ENCODE results near the gene FRY. TPM values are rescaled to one million over a fixed set of nuclear protein-coding genes. Genes with fewer than 3 reads are reported as not detected.

Gene FRY
- total and polyA plus RNA-seq, 2 of the 13 experiments (the other 11 are each of a cell fraction or from before 2014, with no cell fraction given) = 8.2 to 13.1 TPM

GRCh38 chr13:32266130-32266529 lies 234.6 kb downstream of the FRY start (continued):
- TF ChIP-seq ZNF710 (CRISPR knock-in tag; IDR thresholded peaks at IDR 0.05; ENCODE audit: borderline replicate concordance) (peak; percentile 69), RNF219 (CRISPR knock-in tag; IDR thresholded peaks at IDR 0.05) (no peak), HOXA7 (CRISPR knock-in tag; IDR thresholded peaks at IDR 0.05) (no peak), TRAFD1 (CRISPR knock-in tag; IDR thresholded peaks at IDR 0.05; ENCODE audit: borderline replicate concordance) (no peak), TEF (CRISPR knock-in tag; IDR thresholded peaks at IDR 0.05) (no peak), AHDC1 (CRISPR knock-in tag; IDR thresholded peaks at IDR 0.05; ENCODE audit: borderline replicate concordance) (0 out of 2 replicates have a peak, but pooled peaks have one; percentile 6), RBAK (CRISPR knock-in tag; IDR thresholded peaks at IDR 0.05) (no peak), ISL2 (CRISPR knock-in tag; IDR thresholded peaks at IDR 0.05) (peak; percentile 53; the same call in 1 of the 2 replicates), SMAD3 (CRISPR knock-in tag; IDR thresholded peaks at IDR 0.05) (no peak), TCF7 (IDR thresholded peaks at IDR 0.05; ENCODE audit: low read depth) (0 out of 2 replicates have a peak, but pooled peaks have one; percentile 19), NR2F6 (IDR thresholded peaks at IDR 0.05) (peak; percentile 88), NR2F6 (CRISPR knock-in tag; IDR thresholded peaks at IDR 0.05) (peak; percentile 82), ATF3 (CRISPR knock-in tag; IDR thresholded peaks at IDR 0.05) (no peak), ZNF496 (CRISPR knock-in tag; IDR thresholded peaks at IDR 0.05; ENCODE audit: insufficient replicate concordance) (no peak), ZSCAN25 (CRISPR knock-in tag; IDR thresholded peaks at IDR 0.05) (no peak), TBX2 (CRISPR knock-in tag; IDR thresholded peaks at IDR 0.05; ENCODE audit: borderline replicate concordance) (peak; percentile 47; the same call in 1 of the 2 replicates), GZF1 (CRISPR knock-in tag; IDR thresholded peaks at IDR 0.05) (no peak)

All from HepG2 (cell line).